Fibroblast of pulmonary artery (primary cell): ENCODE data around the gene CDH12.

Source experiments
- DNase-seq: peaks from one replicate; pipeline ENCODE4 v3.0.0-alpha.2; 2010; ENCODE audit warnings: low read depth
- H3K4me3 ChIP-seq: replicated peaks from 2 replicates; pipeline ENCODE4 v1.5.1; 2011; ENCODE audit warnings: low read depth, mild to moderate bottlenecking, control low read depth, low read length, moderate library complexity
- TF ChIP-seq, protein P1 (sequence below): IDR thresholded peaks from 2 replicates; pipeline ENCODE4 v1.5.1; 2011; ENCODE audit warnings: mild to moderate bottlenecking, control low read depth, low read length, inconsistent platforms; ENCODE audit errors: missing control alignments

The CDH12 gene

GRCh38 chr5:22572941-22573340, 280.2 kb downstream of the CDH12 start:
- DNase-seq: no peak
- H3K4me3 ChIP-seq: no peak overlapping the region
- TF ChIP-seq, protein P1, sequence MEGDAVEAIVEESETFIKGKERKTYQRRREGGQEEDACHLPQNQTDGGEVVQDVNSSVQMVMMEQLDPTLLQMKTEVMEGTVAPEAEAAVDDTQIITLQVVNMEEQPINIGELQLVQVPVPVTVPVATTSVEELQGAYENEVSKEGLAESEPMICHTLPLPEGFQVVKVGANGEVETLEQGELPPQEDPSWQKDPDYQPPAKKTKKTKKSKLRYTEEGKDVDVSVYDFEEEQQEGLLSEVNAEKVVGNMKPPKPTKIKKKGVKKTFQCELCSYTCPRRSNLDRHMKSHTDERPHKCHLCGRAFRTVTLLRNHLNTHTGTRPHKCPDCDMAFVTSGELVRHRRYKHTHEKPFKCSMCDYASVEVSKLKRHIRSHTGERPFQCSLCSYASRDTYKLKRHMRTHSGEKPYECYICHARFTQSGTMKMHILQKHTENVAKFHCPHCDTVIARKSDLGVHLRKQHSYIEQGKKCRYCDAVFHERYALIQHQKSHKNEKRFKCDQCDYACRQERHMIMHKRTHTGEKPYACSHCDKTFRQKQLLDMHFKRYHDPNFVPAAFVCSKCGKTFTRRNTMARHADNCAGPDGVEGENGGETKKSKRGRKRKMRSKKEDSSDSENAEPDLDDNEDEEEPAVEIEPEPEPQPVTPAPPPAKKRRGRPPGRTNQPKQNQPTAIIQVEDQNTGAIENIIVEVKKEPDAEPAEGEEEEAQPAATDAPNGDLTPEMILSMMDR: no peak

DNA sequence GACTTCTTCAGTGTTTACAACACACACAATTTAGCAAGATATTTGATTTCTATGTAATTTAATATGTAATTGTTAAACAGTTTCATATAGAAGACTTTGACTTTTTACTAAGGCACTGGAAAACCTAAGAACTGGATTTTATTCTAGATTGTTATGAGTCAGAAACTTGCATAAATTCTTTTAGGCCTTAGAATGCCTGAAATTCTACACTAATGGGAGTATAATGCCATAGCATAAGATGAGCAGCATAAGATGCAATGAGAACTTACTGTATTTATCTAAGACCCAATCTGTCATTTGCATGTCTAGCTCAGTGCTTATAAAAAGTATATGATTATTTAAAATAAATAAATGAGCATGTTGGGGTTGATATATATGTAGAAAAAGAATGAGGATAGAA, 285.2 kb downstream of the CDH12 start:
- no peak overlapping the region for H3K4me3 ChIP-seq
- no peak for DNase-seq
- TF ChIP-seq, protein P1: no peak

DNA sequence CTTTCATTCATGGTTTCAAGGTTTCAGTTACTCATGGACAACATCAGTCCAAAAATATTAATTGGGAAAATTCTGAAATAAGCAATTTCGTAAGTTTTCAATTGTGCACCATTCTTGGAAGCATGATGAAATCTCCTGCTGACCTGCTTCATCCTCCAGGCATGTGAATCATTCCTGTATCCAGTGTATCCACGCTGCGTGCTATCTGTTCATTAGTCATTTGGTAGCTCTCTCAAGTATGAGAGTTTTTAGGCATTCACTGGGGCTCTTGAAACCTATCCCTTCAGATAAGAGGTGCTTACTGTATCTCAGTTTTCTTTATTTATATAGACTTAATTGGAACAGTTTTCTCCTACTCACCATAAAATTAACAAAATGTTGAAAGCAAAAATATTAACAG, 293.0 kb downstream of the CDH12 start:
- TF ChIP-seq, protein P1: no peak
- DNase-seq: peak; percentile 94
- H3K4me3 ChIP-seq: no peak overlapping the region

DNA sequence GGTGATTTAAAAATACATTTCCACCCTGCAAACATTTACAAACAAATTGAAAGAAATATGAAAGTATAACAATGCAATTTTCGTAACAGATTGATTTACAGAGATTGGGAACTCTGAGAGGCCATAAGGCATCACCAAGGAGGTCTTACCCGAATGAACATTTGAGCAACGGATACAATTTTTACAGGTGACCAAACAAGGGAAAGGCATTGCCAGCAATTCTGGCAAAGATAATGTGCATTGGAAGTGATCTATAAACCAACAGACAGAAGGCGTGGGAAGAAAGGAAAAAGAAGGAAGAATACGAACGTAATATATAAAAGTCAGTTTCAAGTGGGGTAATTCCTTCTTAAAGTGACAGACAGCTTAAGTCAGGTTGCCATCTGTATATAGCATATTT, 295.9 kb downstream of the CDH12 start:
- no peak for DNase-seq
- TF ChIP-seq, protein P1: no peak
- H3K4me3 ChIP-seq: no peak overlapping the region

DNA sequence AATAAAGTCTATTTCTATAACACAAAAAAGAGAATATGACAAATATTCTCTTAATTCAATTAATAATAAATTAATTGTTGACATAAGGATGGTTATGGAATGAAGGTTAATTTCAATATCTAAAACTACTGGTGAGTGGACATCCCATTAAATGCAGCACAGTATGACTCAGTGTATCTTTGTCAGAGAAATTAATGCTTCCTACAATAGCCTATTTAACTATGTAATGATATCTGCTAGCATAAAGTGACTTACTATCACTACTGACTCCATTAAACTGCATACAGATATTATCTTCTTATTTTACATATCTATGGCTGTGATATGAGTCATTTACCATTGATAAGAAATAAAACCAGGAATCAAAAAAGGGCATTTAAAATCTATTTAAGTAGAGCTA, 298.7 kb downstream of the CDH12 start:
- DNase-seq: no peak
- no peak overlapping the region for H3K4me3 ChIP-seq
- TF ChIP-seq, protein P1: no peak

DNA sequence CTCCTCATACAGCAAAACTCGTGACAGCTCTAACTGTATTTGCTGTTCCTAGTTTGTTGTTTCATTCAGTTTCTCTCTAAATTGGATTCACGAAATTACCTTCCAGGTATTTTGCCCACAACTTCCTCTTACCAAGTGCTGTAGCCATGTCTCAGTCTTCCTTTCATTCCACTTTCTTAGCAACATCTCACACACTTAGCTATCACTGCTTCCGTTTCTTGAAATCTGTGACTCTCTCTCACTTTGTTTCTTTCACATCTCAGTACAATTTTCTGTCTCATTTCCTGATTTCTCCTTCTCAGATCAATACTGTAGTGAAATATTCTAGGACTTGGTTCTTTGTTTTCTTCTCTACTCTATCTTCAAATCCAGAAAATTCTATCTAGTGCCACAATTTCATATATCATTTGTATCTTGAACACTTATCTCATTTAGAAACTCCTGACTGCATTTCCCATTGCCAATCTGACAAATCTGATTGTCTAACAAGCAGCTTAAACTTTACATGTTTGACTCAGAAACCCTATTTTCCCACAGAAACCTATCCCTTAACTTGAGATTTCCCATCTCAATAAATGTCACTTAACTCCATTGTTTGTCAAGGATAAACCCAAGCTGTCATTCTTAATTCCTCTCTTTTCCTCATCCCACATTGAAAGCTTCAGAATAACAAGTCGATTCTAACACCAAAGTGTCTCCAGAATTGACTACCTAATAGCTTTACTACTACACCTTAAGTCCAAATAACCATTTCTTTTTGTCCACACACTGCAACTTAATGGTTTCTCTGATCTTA, 303.1 kb downstream of the CDH12 start:
- TF ChIP-seq, protein P1: no peak

DNA sequence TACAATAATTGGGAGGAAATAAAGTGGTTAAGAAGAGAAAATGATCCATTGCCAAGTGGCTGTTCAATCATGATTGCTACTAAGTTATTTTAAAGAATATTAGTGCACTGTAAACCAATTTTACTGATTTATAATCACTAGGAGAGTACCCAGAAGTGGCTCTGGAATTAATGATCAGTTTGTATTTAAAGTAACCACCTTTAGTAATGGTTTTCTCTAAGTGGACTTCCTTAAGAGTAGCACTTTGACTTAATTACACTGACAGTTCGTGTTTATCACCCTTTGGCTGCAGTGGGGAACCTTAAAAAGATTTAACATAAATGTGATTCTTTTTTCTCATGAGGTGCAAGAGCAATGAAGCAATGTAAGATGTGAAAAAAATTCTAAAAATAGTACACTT, 310.8 kb downstream of the CDH12 start:
- H3K4me3 ChIP-seq: no peak overlapping the region
- TF ChIP-seq, protein P1: no peak
- no peak for DNase-seq

More for the DNA sequence above, 303.1 kb downstream of the CDH12 start:
- DNase-seq: no peak
- H3K4me3 ChIP-seq: no peak overlapping the region
